ENCODE measurements around the gene VMAC. TPM values are rescaled to one million over a fixed set of nuclear protein-coding genes. Genes with fewer than 3 reads are reported as not detected.

Gene VMAC
- total and polyA plus RNA-seq, 2 of the 13 experiments (the other 11 are each of a cell fraction or from before 2014, with no cell fraction given), result 2.4 TPM

GRCh38 chr19:5877882-5878281 is 26.8 kb upstream of the VMAC start:
- peaks cover 100% of the 10 kb centered on the region for H3K4me1 ChIP-seq (ENCODE audit: insufficient read depth, low read length)
- intact Hi-C loops (cut with micrococcal nuclease; ENCODE audit: unreplicated experiment) (no loop called here), in situ Hi-C loops (cut with HindIII; ENCODE audit: extremely low pct_ligation_motif_present, low pct_unique_long_range_greater_than_20kb) (no loop called here)
- no peaks in the 10 kb centered on the region for H3K79me2 ChIP-seq (ENCODE audit: insufficient read depth, low read length)
- no TSS peak for BruUV-seq (replicated peaks)
- no peak overlapping the region for H3K4me3 ChIP-seq (replicated peaks in 1 of 3; ENCODE audit: insufficient read depth in 1 of 3, low read depth in 2 of 3, low read length in 3 of 3)
- peak overlapping the region; percentile 56 for H3K27ac ChIP-seq (ENCODE audit: extremely low read length, insufficient read depth, low read length)
- ChIA-PET CTCF (ENCODE audit: low intra/inter-chr PET ratio, low total read pairs) (no interaction called here), POLR2A (interaction anchor here (0.8 kb wide), 1 partner anchor 50 kb away, joined by 3 read pairs; no protein-coding TSS in a partner anchor)
- no peaks in the 10 kb centered on the region for H3K36me3 ChIP-seq (replicated peaks in 1 of 2; ENCODE audit: control insufficient read depth in 1 of 2, insufficient read depth in 2 of 2, low read length in 2 of 2)
- ATAC-seq, result no peak
- H3K27me3 ChIP-seq (ENCODE audit: control insufficient read depth in 1 of 2, insufficient read depth in 2 of 2, low read length in 2 of 2), result no peaks in the 10 kb centered on the region
- no peaks in the 10 kb centered on the region for H4K20me1 ChIP-seq (ENCODE audit: insufficient read depth, low read length)
- no peak for FAIRE-seq
- no peak overlapping the region; the same call in 1 of the 2 replicates for H3K4me2 ChIP-seq (ENCODE audit: low read depth, low read length)
- no peak overlapping the region for H2AFZ ChIP-seq (ENCODE audit: low read length)
- 69% methylated on average over 9 of the region's 9 CpGs for WGBS (ENCODE audit: low lambda C conversion rate)
- peak; percentile 62 for DNase-seq (ENCODE audit: low spot score)
- peak overlapping the region; percentile 24; the same call in 1 of the 2 replicates for H3K9ac ChIP-seq (ENCODE audit: insufficient read depth, low read depth, low read length)
- no peaks in the 10 kb centered on the region for H3K9me3 ChIP-seq (ENCODE audit: low read length)
- TF ChIP-seq KLF12 (CRISPR knock-in tag; IDR thresholded peaks at IDR 0.05; ENCODE audit: borderline replicate concordance), result no peak
- TF ChIP-seq SOX5 (CRISPR knock-in tag; IDR thresholded peaks at IDR 0.05; ENCODE audit: borderline replicate concordance), result peak; percentile 87; the same call in 1 of the 2 replicates
- TF ChIP-seq SOX13 (IDR thresholded peaks at IDR 0.05), result 0 out of 2 replicates have a peak, but pooled peaks have one; percentile 48
- TF ChIP-seq SOX13 (CRISPR knock-in tag; conservative IDR thresholded peaks at IDR 0.05 in 1 of 2, IDR thresholded peaks at IDR 0.05 in 1 of 2), result peak in 1 of 2 experiments; percentile 92; a peak in 2 of 4 replicates
- TF ChIP-seq STAT6 (CRISPR knock-in tag; IDR thresholded peaks at IDR 0.05; ENCODE audit: borderline replicate concordance), result no peak
- no peak; the same call in 1 of the 2 replicates for TF ChIP-seq ARID5B (CRISPR knock-in tag; IDR thresholded peaks at IDR 0.05)
- TF ChIP-seq CEBPG (CRISPR knock-in tag; IDR thresholded peaks at IDR 0.05), result peak; percentile 26; the same call in 1 of the 2 replicates
- no peak for TF ChIP-seq AKAP8 (CRISPR knock-in tag; IDR thresholded peaks at IDR 0.05)
- 0 out of 2 replicates have a peak, but pooled peaks have one; percentile 18 for TF ChIP-seq MAX (IDR thresholded peaks at IDR 0.05)
- peak; percentile 50 for TF ChIP-seq PATZ1 (CRISPR knock-in tag; IDR thresholded peaks at IDR 0.05)
- TF ChIP-seq ZNF614 (CRISPR knock-in tag; IDR thresholded peaks at IDR 0.05; ENCODE audit: borderline replicate concordance), result no peak
- no peak for TF ChIP-seq POGZ (CRISPR knock-in tag; IDR thresholded peaks at IDR 0.05)
- no peak for TF ChIP-seq MTA3 (CRISPR knock-in tag; IDR thresholded peaks at IDR 0.05)
- TF ChIP-seq ATF3 (CRISPR knock-in tag; IDR thresholded peaks at IDR 0.05), result no peak
- peak; percentile 29; the same call in 1 of the 2 replicates for TF ChIP-seq BCL6 (CRISPR knock-in tag; IDR thresholded peaks at IDR 0.05)
- no peak for TF ChIP-seq DMAP1 (CRISPR knock-in tag; IDR thresholded peaks at IDR 0.05)
